HG02571 (cell line): ENCODE results near the gene USP36.

Source experiments
- ATAC-seq: cut with Tn5 transposase; IDR thresholded peaks from one replicate; pipeline ENCODE4 v1.9.1; 2021; ENCODE audit warnings: mild to moderate bottlenecking, moderate library complexity; ENCODE audit not compliant: unreplicated experiment

USP36 gene

DNA sequence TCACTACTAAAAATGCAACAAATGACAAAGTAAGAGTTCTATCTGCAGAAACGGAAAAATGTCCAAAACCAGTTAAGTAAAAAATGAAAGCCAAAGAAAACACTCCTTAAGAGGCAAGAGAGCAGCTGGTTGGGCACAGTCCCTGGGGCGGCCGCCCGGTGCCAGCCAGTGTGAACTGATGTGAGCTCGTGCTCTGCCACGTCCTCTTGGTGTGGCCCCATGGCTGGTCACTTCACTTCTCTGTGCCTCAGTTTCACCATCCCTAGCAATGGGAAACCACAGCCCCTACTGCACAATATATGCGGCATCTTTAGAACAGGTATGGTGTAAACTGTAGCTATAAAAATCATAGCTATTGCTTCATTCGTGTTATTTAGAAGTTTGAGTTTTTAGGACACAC lies 21.2 kb downstream of the USP36 start:
- no peak for ATAC-seq

- no peak for ATAC-seq
Measured at GRCh38 chr17:78818932-78819331, 21.7 kb downstream of the USP36 start.

DNA sequence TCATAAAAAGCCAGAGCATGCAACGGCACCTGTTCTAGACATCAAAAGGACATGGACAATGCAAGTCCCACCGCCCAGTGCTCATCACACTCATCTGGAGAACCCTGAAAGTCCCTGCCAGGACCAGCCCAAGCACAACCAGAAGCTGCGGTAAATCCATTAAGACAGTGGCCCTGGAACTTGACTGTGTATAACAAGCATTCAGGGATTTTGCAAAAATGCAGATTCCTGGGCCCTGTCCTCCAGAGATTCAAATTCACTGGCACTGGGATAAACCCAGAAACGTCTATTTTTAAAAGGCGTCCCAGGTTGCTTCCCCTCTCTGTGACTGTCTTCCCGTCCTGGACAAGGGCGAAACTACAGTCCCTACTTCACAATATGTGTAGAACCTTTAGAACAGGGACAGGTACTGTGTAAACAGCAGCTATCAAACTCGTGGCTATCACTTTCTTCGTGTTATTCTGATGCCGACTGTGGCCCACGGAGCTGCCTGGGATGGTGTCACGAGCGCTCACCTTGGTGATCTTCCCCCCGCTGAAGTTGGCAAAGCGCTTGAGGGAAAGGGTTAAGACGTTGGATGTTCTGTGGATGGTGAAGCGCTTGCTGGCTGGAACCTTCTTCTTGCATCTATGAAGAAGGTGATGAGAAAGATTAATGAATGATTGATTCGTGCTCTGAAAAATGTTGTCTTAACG lies 22.3 kb downstream of the USP36 start:
- ATAC-seq: no peak

- ATAC-seq: no peak
Measured at GRCh38 chr17:78817123-78817522, 23.5 kb downstream of the USP36 start.

DNA sequence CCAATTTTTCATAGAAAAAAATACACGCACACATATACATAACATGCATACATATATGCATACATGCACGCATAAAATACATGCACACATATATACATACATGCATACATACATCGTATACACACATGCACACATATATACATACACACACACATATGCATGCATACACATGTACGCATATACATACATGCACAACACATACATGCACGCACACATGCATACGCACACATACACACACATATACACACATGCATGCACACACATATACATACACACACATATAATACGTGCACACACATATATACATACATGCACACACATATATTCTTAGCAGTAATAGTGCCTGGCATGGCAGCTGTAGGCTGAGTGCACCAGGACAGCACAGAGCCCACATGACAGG lies 24.9 kb downstream of the USP36 start:
- no peak for ATAC-seq

DNA sequence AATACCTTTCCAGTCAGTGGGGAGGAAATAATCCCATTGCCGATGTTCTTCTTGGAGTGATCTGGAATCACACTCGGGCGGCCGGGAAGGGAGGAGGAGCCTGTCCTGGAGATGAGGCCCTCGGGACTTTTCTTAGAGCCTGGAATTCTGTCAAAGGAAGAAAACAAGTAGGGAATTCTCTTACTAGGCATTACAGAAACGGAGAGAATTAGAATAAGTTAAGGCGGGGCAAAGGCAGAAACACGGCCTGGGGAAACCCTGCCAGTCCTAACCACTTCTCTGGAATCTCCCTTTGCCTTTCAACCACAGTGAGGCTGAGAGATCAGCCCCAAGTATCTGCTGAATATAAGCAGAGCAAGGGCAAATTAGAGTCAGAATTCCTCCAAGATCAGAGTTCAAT lies 27.8 kb downstream of the USP36 start:
- no peak for ATAC-seq

- ATAC-seq: no peak
Measured at GRCh38 chr17:78808163-78808562, 32.5 kb downstream of the USP36 start.

DNA sequence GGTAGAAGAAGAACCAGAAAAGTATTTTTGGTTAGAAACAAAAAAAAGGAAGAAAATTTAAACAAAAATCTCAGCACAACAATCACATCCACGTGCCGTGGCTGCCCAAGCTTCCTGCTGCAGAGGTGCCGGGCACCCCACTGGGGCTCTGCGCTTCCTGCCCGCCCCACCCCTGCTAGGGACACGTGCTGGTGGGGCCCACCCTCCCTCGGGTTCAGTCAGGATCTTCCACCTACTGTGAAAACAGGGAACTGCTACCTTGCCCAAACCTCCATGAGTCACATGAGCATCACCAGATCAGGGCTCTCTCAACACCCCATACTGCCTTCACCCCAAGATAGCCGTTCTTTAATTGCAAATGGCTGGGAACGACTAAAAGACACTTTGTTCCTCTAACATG lies 34.2 kb downstream of the USP36 start:
- ATAC-seq: no peak

DNA sequence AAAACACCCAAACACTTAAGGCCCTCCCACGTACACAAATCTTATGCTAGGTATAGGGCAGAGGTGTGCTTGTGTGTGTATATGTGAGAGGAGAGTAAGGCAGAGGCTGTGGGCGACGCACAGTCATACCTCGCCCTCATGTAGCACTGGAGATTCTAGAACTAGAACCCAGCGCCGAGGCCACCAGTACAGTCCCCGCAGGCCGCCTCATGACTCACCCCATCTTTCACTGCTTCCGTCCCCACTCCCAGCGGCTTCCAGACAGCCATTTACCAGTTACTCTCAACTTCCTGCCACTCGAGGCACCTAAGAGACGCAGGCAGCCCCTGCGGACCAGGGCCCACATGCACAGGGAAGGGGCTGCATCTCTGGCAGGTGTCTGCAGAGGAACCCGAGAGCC lies 35.3 kb downstream of the USP36 start:
- ATAC-seq: no peak

DNA sequence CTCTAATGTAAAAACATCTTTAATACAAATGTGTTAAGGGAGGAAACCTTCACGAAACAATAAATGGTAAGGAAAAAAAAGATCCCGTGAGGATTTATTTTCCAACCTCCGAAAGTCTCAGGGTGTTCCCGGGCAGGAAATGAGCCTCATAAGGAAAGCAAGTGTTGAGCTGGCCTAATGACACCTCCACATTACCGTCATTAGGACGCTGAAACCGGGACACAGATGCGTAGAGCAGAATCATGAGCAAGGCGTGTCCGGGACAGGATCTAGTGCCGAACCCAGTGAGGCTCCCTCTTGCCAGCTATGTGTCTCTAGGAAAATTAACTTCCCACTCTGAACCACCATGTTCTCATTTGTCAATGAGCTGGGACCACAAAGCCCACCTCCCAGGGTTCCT lies 35.8 kb downstream of the USP36 start:
- ATAC-seq: no peak

- no peak for ATAC-seq
Measured at GRCh38 chr17:78803186-78803845, 37.3 kb downstream of the USP36 start.

DNA sequence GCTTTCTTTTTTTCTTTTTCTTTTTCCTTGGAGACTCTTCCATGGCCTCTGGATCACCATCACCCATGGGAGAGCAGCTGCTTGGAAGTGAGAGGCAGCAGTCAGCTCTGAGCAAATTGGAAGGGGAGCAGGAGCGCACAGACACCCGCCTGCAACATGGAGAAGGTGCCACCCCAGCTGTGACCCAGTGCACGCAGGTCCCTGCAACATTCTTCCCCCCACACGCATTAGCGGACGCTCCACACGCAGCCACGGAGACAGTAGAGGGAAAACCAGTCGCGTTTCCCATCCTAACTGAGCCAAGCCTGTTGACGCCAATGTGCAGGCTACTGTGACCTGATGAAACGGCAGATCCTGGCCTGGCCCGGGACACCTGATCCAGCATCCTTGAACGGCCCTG lies 38.2 kb downstream of the USP36 start:
- no peak for ATAC-seq

DNA sequence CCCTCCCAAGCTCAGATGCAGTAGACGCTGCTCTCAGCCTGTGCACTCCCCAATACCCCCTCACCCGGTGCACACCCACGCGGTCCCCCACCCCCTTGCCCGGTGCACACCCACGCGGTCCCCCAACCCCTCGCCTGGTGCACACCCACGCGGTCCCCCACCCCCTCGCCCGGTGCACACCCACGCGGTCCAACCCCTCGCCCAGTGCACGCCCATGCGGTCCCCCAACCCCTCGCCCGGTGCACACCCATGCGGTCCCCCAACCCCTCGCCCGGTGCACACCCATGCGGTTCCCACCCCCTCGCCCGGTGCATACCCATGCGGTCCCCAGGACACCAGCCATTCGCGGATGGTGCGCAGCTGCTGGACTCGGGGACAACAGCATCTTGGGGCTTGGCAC lies 38.6 kb downstream of the USP36 start:
- ATAC-seq: no peak

- ATAC-seq: no peak
Measured at GRCh38 chr17:78800132-78800931, 40.3 kb downstream of the USP36 start.

DNA sequence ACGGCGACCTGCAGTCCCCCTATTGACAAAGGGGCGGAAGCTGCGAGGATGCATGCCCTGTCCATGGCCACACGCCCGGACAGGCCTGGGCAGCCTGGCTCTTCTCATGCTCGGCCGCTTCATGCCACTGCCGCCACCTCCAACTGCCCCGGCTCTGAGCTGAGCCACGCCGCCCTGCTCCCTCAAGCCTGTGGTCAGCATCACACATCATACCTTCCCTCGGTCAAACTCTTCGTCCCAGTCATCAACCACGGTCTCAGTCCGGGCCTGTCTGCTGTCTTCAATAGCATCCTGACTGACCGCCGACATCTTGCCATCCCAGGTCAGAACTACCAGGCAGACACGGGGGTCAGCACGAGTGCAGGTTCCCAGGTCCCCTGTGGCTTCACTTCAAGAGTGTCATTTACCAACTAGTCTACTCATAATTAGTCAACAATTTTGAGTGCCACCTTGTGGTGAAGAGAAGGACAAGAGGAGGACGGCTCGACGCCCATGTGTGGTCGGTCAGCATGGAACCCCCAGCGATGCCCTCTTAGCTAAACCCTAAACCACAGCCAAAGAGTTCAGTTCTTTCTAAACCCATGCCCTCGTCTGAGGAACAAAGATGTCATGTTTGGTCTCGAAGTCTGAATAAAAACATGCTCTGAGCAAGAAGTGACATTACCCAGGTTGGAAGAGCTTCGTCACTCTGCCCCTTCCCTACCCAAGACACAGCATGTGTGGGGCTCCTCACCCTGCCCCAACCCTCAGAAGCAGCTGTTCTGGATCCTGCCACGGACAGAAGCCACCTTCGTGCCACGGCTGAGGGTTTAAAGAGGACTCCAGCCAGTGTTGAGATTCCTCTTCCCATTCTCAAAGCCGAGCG lies 41.7 kb downstream of the USP36 start:
- ATAC-seq: no peak

GRCh38 chr17:78797691-78798585 lies 42.7 kb downstream of the USP36 start:
- ATAC-seq: no peak

GRCh38 chr17:78797213-78797612 lies 43.4 kb downstream of the USP36 start:
- ATAC-seq: no peak

DNA sequence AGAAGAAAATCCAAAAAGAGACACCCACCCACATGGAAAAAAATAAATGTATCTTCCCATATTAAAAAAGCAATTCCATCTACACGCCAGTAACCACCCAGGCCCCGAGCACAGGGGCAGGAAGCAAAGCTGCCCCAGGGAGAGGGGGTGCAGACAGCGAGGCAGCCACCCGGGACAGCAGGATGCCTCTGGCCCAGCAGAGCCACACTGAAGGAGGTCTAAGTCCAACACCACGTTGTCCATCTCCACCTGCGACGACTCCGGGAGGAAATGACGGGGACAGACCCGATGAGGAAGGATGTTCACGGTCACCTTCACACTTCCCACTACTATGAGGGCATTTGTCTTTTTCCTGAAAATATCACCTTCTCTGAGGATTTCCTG lies 44.1 kb downstream of the USP36 start:
- ATAC-seq: no peak

DNA sequence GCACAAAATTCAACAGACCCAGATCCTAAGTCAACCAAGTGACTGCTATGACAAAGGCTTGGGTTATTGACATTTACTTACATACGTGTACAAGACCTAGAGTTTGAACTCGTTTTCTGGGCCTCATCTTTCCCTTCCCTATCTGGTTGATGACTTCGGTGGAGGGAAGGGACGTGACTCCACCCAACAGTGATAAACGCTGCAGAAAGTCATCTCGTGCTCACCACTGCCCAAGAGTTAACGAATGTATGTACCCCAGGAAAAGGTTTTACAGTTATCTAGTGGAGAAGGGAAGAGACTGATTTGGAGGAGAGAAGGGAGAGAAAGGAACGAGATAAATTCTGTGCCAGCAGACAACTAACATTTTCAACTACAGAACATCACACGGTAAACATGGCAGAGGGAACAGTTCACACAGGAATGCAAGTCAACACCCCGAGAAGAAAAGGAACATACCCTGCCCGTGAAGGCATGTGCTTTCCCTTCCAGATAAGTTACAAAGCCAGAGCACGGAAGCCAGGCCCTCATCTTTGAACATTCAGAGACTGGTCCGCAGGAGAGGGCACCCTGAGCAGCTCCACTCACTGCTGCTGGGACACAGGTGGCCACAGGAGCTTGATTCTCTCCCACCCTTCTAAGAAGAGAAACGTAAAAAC lies 44.6 kb downstream of the USP36 start:
- ATAC-seq: no peak
